HepG2 (cell line): ENCODE results near the gene DNASE1L2.
A peak's percentile ranks its signal among the peaks of the same experiment; 100 is the strongest.

ENCODE experiments used
- CTCF ChIP-seq: sonication (generic); formaldehyde crosslinking; IDR thresholded peaks from 2 replicates; pipeline ENCODE4 v1.5.0; 2020; ENCODE audit warnings: mild to moderate bottlenecking, missing genetic modification reagents, moderate library complexity
- E2F1 ChIP-seq: sonication (generic); formaldehyde crosslinking; IDR thresholded peaks from 2 replicates; pipeline ENCODE4 v1.5.0; 2020; ENCODE audit warnings: missing genetic modification reagents
- EZH2 ChIP-seq: conservative IDR thresholded peaks from 2 replicates; pipeline ENCODE4 v1.6.1; 2012; ENCODE audit warnings: mild to moderate bottlenecking, low read depth, low read length, moderate library complexity
- FLYWCH1 ChIP-seq: sonication (generic); formaldehyde crosslinking; IDR thresholded peaks from 2 replicates; pipeline ENCODE4 v1.8.1; 2023; ENCODE audit warnings: mild to moderate bottlenecking, missing genetic modification reagents
- FOSL2 ChIP-seq: sonication (generic); formaldehyde crosslinking; IDR thresholded peaks from 2 replicates; pipeline ENCODE4 v1.4.0; 2020; ENCODE audit warnings: missing genetic modification reagents
- MEIS1 ChIP-seq: sonication (generic); formaldehyde crosslinking; IDR thresholded peaks from 2 replicates; pipeline ENCODE4 v1.9.0; 2021; ENCODE audit warnings: mild to moderate bottlenecking, missing genetic modification reagents, moderate library complexity, borderline replicate concordance
- MYNN ChIP-seq: sonication (generic); formaldehyde crosslinking; IDR thresholded peaks from 2 replicates; pipeline ENCODE4 v1.4.0; 2020; ENCODE audit warnings: mild to moderate bottlenecking, low read depth, missing genetic modification reagents
- PATZ1 ChIP-seq: sonication (generic); formaldehyde crosslinking; IDR thresholded peaks from 2 replicates; pipeline ENCODE4 v1.4.0; 2020; ENCODE audit warnings: missing genetic modification reagents
- POLR2A ChIP-seq, 2 experiments: IDR thresholded peaks; 2 replicates each; pipeline ENCODE4 v1.6.1; 2011; ENCODE audit warnings: low read depth in 2 of 2, low read length in 2 of 2, mild to moderate bottlenecking in 1 of 2, moderate library complexity in 1 of 2; ENCODE audit not compliant: insufficient read depth in 1 of 2
- TARDBP ChIP-seq: sonication (generic); formaldehyde crosslinking; IDR thresholded peaks from 2 replicates; pipeline ENCODE4 v1.8.0; 2022; ENCODE audit warnings: mild to moderate bottlenecking, missing genetic modification reagents
- ZNF660 ChIP-seq: sonication (generic); formaldehyde crosslinking; IDR thresholded peaks from 2 replicates; pipeline ENCODE4 v1.5.1; 2020; ENCODE audit warnings: mild to moderate bottlenecking, low read depth, missing genetic modification reagents, borderline replicate concordance

- TF ChIP-seq POLR2A (IDR thresholded peaks at IDR 0.05; ENCODE audit: insufficient read depth in 1 of 2, low read depth in 2 of 2, low read length in 2 of 2) (peak in 1 of 2 experiments; percentile 21; a peak in 1 of 4 replicates), ZNF660 (no peak), FLYWCH1 (CRISPR knock-in tag) (no peak), MYNN (CRISPR knock-in tag) (no peak), EZH2 (no peak), TARDBP (no peak), E2F1 (CRISPR knock-in tag) (no peak), CTCF (CRISPR knock-in tag) (no peak), MEIS1 (CRISPR knock-in tag) (no peak), FOSL2 (CRISPR knock-in tag) (no peak), PATZ1 (CRISPR knock-in tag) (no peak)
Observed at GRCh38 chr16:2233872-2234812, 2.1 kb upstream of the DNASE1L2 start.
